ENCODE data around the gene ACTMAP.

The ACTMAP gene

GRCh38 chr19:40750058-40750873, at the start of gene ACTMAP:
Gene ACTMAP (minus strand): TSS chr19:40750477. CDS start chr19:40749803, 674 bp downstream.
- H3K4me2 ChIP-seq (ENCODE audit: low read depth, low read length), result peak within 1 kb of the TSS; percentile 89
- H3K27me3 ChIP-seq (replicated peaks; ENCODE audit: insufficient read depth, low read length), result no peaks in the 10 kb centered on the region
- H3K9me3 ChIP-seq (replicated peaks; ENCODE audit: insufficient read depth, low read length), result no peaks in the 10 kb centered on the region
- peak within 1 kb of the TSS; percentile 84 for H3K27ac ChIP-seq (ENCODE audit: low read length)
- H3F3A ChIP-seq (ENCODE audit: insufficient read depth, low read length), result peaks cover 6% of the 10 kb centered on the region
- H3K9ac ChIP-seq (ENCODE audit: low read length), result peak within 1 kb of the TSS; percentile 95
- peaks cover 10% of the 10 kb centered on the region for H4K20me1 ChIP-seq (ENCODE audit: insufficient read depth, low read length)
- TF ChIP-seq CTCF (IDR thresholded peaks at IDR 0.05; ENCODE audit: low read length) (no peak), EZH2 (optimal IDR thresholded peaks at IDR 0.05; ENCODE audit: low read depth, low read length) (no peak), EZH2phosphoT487 (IDR thresholded peaks at IDR 0.05; ENCODE audit: low read length) (no peak)
- no peaks in the 10 kb centered on the region for H3K9me2 ChIP-seq (replicated peaks; ENCODE audit: insufficient read depth, low read length)
- H3K36me3 ChIP-seq (replicated peaks; ENCODE audit: insufficient read depth, low read length), result no peaks in the 10 kb centered on the region; the same call in 1 of the 2 replicates
- H3K4me3 ChIP-seq (ENCODE audit: low read length), result peak within 1 kb of the TSS; percentile 83
- 0 out of 2 replicates have a peak, but pooled peaks cover 9% of the 10 kb centered on the region for H3K4me1 ChIP-seq (ENCODE audit: low read length)
- peak within 1 kb of the TSS; percentile 61 for H2AFZ ChIP-seq (ENCODE audit: low read length)
- DNase-seq, result peak; percentile 100
- peaks cover 53% of the 10 kb centered on the region for H3K79me2 ChIP-seq (ENCODE audit: low read length)

- H3K4me1 ChIP-seq (ENCODE audit: low read length), result peaks cover 25% of the 10 kb centered on the region
- peak overlapping the region; percentile 45; the same call in 1 of the 2 replicates for H2AFZ ChIP-seq (ENCODE audit: low read length)
- no peaks in the 10 kb centered on the region; the same call in 1 of the 2 replicates for H4K20me1 ChIP-seq (ENCODE audit: insufficient read depth, low read length)
Observed at GRCh38 chr19:40799558-40800338, 49.5 kb upstream of the ACTMAP start.

More at GRCh38 chr19:40799558-40800338, 49.5 kb upstream of the ACTMAP start:
- peak overlapping the region; percentile 77; the same call in 1 of the 2 replicates for H3K4me2 ChIP-seq (ENCODE audit: low read depth, low read length)
- DNase-seq, result no peak
- 0 out of 2 replicates have a peak, but pooled peaks cover 3% of the 10 kb centered on the region for H3F3A ChIP-seq (ENCODE audit: insufficient read depth, low read length)
- no peaks in the 10 kb centered on the region for H3K9me3 ChIP-seq (replicated peaks; ENCODE audit: insufficient read depth, low read length)
- H3K4me3 ChIP-seq (ENCODE audit: low read length), result peak overlapping the region; percentile 91
- peaks cover 41% of the 10 kb centered on the region for H3K79me2 ChIP-seq (ENCODE audit: low read length)
- no peaks in the 10 kb centered on the region for H3K27me3 ChIP-seq (replicated peaks; ENCODE audit: insufficient read depth, low read length)
- no peaks in the 10 kb centered on the region for H3K36me3 ChIP-seq (replicated peaks; ENCODE audit: insufficient read depth, low read length)
- TF ChIP-seq CTCF (IDR thresholded peaks at IDR 0.05; ENCODE audit: low read length), result no peak
- TF ChIP-seq EZH2phosphoT487 (IDR thresholded peaks at IDR 0.05; ENCODE audit: low read length), result no peak
- TF ChIP-seq EZH2 (optimal IDR thresholded peaks at IDR 0.05; ENCODE audit: low read depth, low read length), result no peak
- H3K27ac ChIP-seq (ENCODE audit: low read length), result no peak overlapping the region
- peak overlapping the region; percentile 77; the same call in 1 of the 2 replicates for H3K9ac ChIP-seq (ENCODE audit: low read length)
- H3K9me2 ChIP-seq (replicated peaks; ENCODE audit: insufficient read depth, low read length), result no peaks in the 10 kb centered on the region
